ENCODE data around the gene NCF2.
A peak's percentile ranks its signal among the peaks of the same experiment; 100 is the strongest.

Gene NCF2

DNA sequence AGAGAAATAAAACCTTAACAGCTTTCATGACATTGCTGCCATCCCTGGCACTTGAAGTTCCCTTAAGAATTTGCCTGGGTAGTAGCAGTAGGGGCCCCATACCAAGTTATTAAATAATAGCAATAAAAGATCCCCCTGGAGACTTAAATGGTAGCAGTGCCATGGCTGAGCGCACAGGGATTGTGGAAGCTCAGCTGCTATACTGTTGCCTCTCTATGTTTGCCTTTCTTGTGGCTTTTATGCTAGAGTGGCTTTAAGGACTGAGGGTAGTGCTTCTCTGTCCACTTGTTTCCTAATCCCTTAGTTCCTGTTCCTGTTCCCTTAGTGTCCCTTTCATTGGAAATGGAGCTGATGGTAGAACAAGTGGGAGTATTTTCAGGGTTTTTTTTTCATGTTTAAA lies 42.1 kb downstream of the NCF2 start:
- DNase-seq, result no peak

GRCh38 chr1:183546427-183546826 lies 43.8 kb downstream of the NCF2 start:
- DNase-seq, result no peak

DNA sequence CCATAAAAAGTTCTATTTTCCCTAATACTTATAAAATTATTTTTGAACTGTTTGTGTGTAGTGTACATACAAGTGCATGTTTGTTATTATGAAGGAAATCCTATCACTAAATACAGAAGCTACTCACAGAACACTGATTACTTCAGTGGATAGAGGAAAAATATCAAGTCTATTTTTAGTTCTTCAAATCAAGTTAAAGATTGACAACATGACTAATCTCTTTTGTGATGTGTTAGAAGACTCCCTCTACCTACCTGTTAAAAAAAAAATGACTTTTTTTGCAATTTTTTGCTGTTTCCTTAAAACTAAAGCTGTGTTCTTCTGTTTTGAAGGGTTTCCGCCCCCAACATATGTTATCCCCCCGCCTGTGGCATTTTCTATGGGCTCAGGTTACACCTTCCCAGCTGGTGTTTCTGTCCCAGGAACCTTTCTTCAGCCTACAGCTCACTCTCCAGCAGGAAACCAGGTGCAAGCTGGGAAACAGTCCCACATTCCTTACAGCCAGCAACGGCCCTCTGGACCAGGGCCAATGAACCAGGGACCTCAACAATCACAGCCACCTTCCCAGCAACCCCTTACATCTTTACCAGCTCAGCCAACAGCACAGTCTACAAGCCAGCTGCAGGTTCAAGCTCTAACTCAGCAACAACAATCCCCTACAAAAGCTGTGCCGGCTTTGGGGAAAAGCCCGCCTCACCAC lies 45.5 kb downstream of the NCF2 start:
- no peak for DNase-seq

DNA sequence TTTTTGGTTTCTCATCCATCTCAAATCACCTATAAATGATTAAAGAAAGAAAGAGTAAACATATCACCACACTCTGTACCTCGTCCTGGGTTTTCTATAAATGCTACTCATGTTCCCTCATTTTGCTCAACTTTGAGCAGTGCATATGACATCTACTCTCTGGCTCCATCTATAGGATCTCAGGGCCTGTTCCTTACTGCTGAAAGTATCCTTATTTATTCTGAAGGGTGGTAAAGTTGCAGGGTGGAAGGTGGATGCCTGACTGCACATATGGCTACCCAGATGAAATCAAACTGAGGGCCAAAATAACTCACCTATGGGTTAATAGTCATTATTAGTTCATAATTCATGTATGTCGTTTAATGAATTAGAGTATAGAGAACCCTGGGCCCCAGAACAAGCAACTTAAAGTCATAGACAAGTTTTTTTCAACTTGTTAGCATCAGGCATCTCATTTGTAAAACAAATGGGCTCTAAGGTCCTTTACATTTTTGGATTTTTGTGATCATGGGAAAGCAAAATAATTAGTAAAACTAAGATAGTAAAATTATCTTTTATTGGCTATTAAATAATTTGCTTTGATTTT lies 46.5 kb downstream of the NCF2 start:
- peak; percentile 70 for DNase-seq

GRCh38 chr1:183537405-183537804 lies 52.9 kb downstream of the NCF2 start:
- DNase-seq, result no peak

DNA sequence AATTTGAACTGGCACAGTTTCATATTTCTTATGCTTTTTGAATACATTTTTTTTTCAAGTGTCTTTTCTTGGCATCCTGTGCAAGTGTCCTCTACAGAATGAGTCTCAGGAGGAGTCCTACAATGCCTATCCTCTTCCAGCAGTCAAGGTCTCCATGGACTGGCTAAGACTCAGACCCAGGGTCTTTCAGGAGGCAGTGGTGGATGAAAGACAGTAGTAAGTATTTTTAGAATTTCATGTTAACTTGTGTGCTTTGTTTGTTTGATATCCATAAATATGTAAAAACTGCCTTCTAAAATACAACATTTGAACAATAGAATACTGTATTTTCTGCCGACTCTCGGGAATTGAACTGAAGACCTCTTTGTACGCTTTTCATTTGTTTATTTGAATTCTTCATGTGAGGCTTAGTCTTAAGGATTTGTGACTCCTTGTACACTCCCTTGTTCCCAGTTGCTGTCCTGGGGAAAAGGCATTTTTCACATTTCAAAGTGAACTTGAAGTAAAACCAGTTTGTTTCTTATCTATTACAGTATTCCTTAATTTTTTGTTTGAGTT lies 56.6 kb downstream of the NCF2 start:
- DNase-seq, result no peak

DNA sequence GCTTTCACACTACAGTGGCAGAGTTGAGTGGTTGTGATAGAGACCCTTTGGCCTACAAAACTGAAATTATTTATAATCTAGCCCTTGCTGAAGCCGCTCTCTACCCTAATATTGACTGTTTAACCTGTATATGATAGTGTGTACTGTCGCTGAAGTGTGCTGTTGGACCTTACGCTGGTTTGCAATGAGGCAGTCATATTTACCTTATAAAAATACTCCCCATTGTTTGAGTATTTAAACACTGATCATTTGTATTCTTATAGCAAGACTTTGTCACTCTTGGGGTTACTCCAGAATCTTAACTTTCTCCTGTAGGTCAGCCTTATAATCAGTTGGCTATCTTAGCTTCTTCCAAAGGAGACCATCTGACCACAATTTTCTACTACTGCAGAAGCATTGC lies 61.7 kb downstream of the NCF2 start:
- no peak for DNase-seq

DNA sequence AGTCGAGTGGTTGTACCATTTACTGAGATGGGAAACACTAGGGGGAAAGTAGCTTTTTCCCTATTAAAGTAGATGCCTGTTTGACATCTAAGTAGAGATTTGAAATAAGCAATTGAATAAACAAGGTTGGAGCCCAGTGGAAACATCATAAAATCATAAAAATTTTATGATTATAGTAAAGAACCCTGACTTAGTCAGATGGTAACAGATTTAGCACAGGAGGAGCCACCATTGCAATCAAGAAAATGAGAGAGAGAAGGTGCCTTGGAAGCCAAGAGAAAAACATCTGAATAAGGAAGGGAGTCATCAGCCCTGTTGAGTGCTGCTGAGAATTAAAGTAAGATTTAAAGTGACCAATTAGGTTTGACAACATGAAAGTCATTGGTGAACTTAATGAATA lies 68.2 kb downstream of the NCF2 start:
- DNase-seq, result no peak

DNA sequence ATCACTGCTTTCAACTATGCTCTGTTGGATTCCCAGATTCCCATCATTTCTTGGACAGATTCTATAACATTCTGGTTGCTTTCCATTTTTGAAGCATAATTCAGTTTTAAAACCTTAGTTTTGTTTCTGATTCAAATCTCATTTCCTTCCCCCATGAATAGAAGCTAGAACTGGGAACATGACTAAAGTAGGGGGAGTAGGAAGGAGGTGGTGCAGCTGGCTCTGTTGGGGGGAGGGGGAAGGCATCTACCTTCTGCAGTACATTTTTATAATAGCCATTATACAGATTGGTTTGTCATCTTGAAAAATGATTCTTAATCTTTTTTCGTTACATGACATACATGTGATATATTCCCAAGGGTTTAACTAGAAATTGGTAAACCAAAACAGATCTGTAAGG lies 69.9 kb downstream of the NCF2 start:
- no peak for DNase-seq

GRCh38 chr1:183517401-183517800 lies 72.9 kb downstream of the NCF2 start:
- no peak for DNase-seq

DNA sequence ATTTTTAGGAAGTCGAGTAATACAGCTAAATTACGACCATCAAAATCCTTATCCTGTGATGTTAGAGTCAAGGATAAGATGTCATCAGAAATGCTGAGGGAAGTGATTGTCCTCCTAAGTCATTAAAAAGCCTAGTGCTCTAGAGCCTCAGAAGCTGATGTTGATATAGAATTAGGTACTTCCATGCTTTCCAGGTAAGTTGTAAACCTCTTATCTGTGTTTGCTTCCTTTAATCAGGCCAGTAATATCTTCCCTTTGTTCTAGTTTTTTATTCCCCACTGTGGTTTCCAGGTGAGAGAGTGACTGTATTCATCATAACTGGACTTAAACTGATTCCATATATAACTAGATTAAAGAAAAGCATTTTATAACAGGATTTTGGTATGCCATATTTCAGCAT lies 73.5 kb downstream of the NCF2 start:
- DNase-seq, result no peak

DNA sequence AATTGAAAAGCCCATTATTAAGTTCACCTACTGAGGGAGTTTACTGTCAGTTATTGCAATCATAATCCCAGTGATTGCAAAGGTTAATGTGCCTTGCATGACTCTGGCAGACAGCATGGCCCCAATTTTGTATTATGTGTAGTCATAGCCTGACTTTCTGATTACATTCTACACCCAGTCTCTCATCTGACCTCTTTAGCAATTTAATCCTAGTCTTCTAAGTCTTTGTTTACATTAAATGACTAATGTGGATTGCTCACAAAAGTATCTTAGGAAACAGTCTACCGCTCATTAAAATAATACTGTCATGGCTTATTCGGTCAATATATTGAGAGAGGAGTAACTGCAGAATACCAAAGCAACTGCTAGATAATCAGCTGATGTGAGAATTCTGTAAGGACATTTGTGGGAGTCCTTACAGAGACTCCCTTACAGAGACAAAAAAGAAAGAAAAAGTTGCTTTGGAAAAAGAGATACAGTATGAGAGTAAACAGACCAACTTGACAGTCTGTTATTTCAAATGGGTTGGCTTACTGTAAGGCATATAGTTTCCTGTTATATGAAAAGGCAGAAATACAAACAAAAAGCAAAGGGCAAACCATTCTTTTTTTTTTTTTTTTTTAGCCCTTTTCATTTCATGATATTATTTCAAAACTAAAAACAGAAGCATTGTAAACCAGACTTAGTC lies 75.1 kb downstream of the NCF2 start:
- DNase-seq, result peak; percentile 95

- DNase-seq, result no peak
These were observed 76.0 kb downstream of the NCF2 start for GRCh38 chr1:183514235-183514634.

GRCh38 chr1:183512450-183512849 lies 77.8 kb downstream of the NCF2 start:
- DNase-seq, result no peak

- DNase-seq, result no peak
These were observed 81.6 kb downstream of the NCF2 start for GRCh38 chr1:183508694-183509093.

DNA sequence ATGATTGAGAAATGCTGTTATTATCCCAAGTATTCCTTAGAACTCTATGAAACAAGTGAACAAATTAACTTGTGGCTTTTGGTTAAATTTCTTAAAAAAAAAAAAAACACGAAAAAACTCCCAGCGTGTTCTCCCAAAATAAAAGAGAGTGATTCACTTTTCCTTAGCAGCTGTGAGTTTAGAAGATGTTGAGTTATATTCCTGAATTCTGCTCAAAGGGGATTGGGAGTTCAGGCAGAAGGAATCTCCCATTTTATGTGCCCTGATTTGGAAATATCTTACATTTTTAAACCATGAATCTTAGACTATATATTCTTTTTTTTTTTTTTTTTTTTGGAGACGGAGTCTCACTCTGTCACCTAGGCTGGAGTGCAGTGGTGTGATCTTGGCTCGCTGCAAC lies 83.7 kb downstream of the NCF2 start:
- peak; percentile 36 for DNase-seq

All from HCEC 1CT (cell line).